OCI-LY3 (cell line): ENCODE measurements around the gene CNOT10.

ENCODE experiments used
- EZH2phosphoT487 ChIP-seq: fragments of 200-600 bp; shearing (Covaris generic); IDR thresholded peaks from 2 replicates; pipeline ENCODE4 v1.6.1; 2018; ENCODE audit warnings: antibody characterized with exemption, mixed run types, low read depth
- TF ChIP-seq, protein P1 (sequence below): fragments of 200-600, 300-600 bp; sonication (generic); IDR thresholded peaks from 2 replicates; pipeline ENCODE4 v1.5.1; 2014; ENCODE audit warnings: antibody characterized with exemption, low read length, low read depth

DNA sequence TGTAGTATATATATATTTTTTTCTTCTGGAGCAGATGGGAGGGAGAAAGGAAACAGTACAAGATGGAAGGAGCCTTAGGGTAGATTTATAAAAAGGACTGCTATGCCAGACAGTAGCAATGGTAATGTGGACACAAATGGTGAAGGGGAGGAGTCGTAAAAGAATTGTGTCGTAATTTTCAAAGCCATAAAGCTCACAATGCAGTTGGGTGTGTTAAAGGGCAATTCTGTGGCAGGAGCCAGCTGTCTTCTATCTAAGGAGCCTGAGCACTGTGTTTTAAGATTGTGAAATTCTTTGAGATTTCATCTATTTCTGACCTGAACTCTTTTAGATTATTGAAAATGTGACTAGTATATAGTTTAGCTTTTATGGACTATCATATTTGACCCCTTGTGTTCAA, 58.9 kb downstream of the CNOT10 start:
- no peak for TF ChIP-seq EZH2phosphoT487
- TF ChIP-seq, protein P1, sequence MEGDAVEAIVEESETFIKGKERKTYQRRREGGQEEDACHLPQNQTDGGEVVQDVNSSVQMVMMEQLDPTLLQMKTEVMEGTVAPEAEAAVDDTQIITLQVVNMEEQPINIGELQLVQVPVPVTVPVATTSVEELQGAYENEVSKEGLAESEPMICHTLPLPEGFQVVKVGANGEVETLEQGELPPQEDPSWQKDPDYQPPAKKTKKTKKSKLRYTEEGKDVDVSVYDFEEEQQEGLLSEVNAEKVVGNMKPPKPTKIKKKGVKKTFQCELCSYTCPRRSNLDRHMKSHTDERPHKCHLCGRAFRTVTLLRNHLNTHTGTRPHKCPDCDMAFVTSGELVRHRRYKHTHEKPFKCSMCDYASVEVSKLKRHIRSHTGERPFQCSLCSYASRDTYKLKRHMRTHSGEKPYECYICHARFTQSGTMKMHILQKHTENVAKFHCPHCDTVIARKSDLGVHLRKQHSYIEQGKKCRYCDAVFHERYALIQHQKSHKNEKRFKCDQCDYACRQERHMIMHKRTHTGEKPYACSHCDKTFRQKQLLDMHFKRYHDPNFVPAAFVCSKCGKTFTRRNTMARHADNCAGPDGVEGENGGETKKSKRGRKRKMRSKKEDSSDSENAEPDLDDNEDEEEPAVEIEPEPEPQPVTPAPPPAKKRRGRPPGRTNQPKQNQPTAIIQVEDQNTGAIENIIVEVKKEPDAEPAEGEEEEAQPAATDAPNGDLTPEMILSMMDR, result no peak
